ENCODE results near the gene SMTN. TPM values are rescaled to one million over a fixed set of nuclear protein-coding genes. Genes with fewer than 3 reads are reported as not detected.

SMTN gene
- total RNA-seq, 3 donors from 2014 or later (not counting 1 experiment from before 2014, with no cell fraction given) = 2.1 to 4.3 (median 3.6) TPM

GRCh38 chr22:31124811-31125465 lies 43.8 kb downstream of the SMTN start:
- H3K9me3 Mint-ChIP-seq = no peaks in the 10 kb centered on the region
- Histone ChIP-seq H3K27ac (ENCODE audit: low read length) (no peak overlapping the region), H3K36me3 (ENCODE audit: control insufficient read depth, insufficient read depth, low read length) (no peaks in the 10 kb centered on the region), H3K27me3 (ENCODE audit: control insufficient read depth, insufficient read depth, low read length) (no peaks in the 10 kb centered on the region), H3K9me3 (ENCODE audit: control insufficient read depth, insufficient read depth, low read length) (no peaks in the 10 kb centered on the region), H3K4me1 (ENCODE audit: control insufficient read depth, insufficient read depth, low read length) (no peaks in the 10 kb centered on the region), H3K4me3 (ENCODE audit: low read length) (no peak overlapping the region)
- TF ChIP-seq CTCF (IDR thresholded peaks at IDR 0.05) = no peak
- intact Hi-C loops (cut with micrococcal nuclease) = no loop called here
- H3K4me1 Mint-ChIP-seq = no peaks in the 10 kb centered on the region
- no peaks in the 10 kb centered on the region for H3K27me3 Mint-ChIP-seq (ENCODE audit: low read depth in 2 of 2)
- no peak overlapping the region for H3K27ac Mint-ChIP-seq
- 87% methylated on average over 14 of the region's 14 CpGs for WGBS (ENCODE audit: insufficient coverage)
- no peaks in the 10 kb centered on the region for H3K36me3 Mint-ChIP-seq
- ATAC-seq = no peak
- no peak overlapping the region for H3K4me3 Mint-ChIP-seq
- DNase-seq = no peak

- 88% methylated on average over 12 of the region's 12 CpGs for WGBS (ENCODE audit: insufficient coverage)
- Mint-ChIP-seq H3K9me3 (no peaks in the 10 kb centered on the region), H3K4me1 (no peaks in the 10 kb centered on the region), H3K27ac (no peak overlapping the region), H3K27me3 (ENCODE audit: low read depth in 2 of 2) (no peaks in the 10 kb centered on the region), H3K4me3 (no peak overlapping the region), H3K36me3 (no peaks in the 10 kb centered on the region)
- Histone ChIP-seq H3K27ac (ENCODE audit: low read length) (no peak overlapping the region), H3K27me3 (ENCODE audit: control insufficient read depth, insufficient read depth, low read length) (no peaks in the 10 kb centered on the region), H3K4me3 (ENCODE audit: low read length) (no peak overlapping the region), H3K36me3 (ENCODE audit: control insufficient read depth, insufficient read depth, low read length) (no peaks in the 10 kb centered on the region), H3K9me3 (ENCODE audit: control insufficient read depth, insufficient read depth, low read length) (no peaks in the 10 kb centered on the region), H3K4me1 (ENCODE audit: control insufficient read depth, insufficient read depth, low read length) (no peaks in the 10 kb centered on the region)
- intact Hi-C loops (cut with micrococcal nuclease) = no loop called here
- DNase-seq = no peak
- no peak for TF ChIP-seq CTCF (IDR thresholded peaks at IDR 0.05)
- ATAC-seq = no peak
These were observed 44.5 kb downstream of the SMTN start for GRCh38 chr22:31125521-31126117.

GRCh38 chr22:31126128-31126868 lies 45.2 kb downstream of the SMTN start:
- DNase-seq = no peak
- no peak overlapping the region for H3K27ac ChIP-seq (ENCODE audit: low read length)
- intact Hi-C loops (cut with micrococcal nuclease) = no loop called here
- H3K27me3 Mint-ChIP-seq (ENCODE audit: low read depth in 2 of 2) = no peaks in the 10 kb centered on the region
- H3K9me3 Mint-ChIP-seq = no peaks in the 10 kb centered on the region
- no peaks in the 10 kb centered on the region for H3K9me3 ChIP-seq (ENCODE audit: control insufficient read depth, insufficient read depth, low read length)
- 84% methylated on average over 22 of the region's 22 CpGs for WGBS (ENCODE audit: insufficient coverage)
- no peaks in the 10 kb centered on the region for H3K27me3 ChIP-seq (ENCODE audit: control insufficient read depth, insufficient read depth, low read length)
- H3K4me3 Mint-ChIP-seq = no peak overlapping the region
- no peak for TF ChIP-seq CTCF (IDR thresholded peaks at IDR 0.05)
- no peaks in the 10 kb centered on the region for H3K36me3 Mint-ChIP-seq
- H3K4me3 ChIP-seq (ENCODE audit: low read length) = no peak overlapping the region
- H3K4me1 Mint-ChIP-seq = no peaks in the 10 kb centered on the region
- H3K27ac Mint-ChIP-seq = no peak overlapping the region
- no peaks in the 10 kb centered on the region for H3K36me3 ChIP-seq (ENCODE audit: control insufficient read depth, insufficient read depth, low read length)
- H3K4me1 ChIP-seq (ENCODE audit: control insufficient read depth, insufficient read depth, low read length) = no peaks in the 10 kb centered on the region
- no peak for ATAC-seq

Measured in natural killer cell (primary cell).